Heart right ventricle (tissue), 16 donors: ENCODE results near the gene ZFYVE9. TPM values are rescaled to one million over a fixed set of nuclear protein-coding genes. Genes with fewer than 3 reads are reported as not detected.

Experiments used
- ATAC-seq, 8 donors: fragments of 200-7000 bp; cut with Tn5 transposase; one replicate each; pipeline ENCODE4 v1.9.1; 2020; ENCODE audit warnings: mild to moderate bottlenecking in 8 of 8, moderate library complexity in 8 of 8, moderate number of reproducible peaks in 1 of 8
- DNase-seq, 2 donors: peaks; one replicate each; pipeline ENCODE4 v3.0.0-alpha.2; 2020
- H3K27ac ChIP-seq, 10 donors: fragments of 200-600 bp; sonication (generic) in 2 of 10; one replicate each; pipeline versions ENCODE4 v1.5.0 to v1.8.0; 2020 to 2022; ENCODE audit warnings: mild to moderate bottlenecking in 3 of 10
- H3K27me3 ChIP-seq, 7 donors: fragments of 200-600 bp; one replicate each; pipeline ENCODE4 v1.8.0; 2021 to 2022; ENCODE audit warnings: mild to moderate bottlenecking in 2 of 7
- H3K36me3 ChIP-seq, 9 donors: fragments of 200-600 bp; sonication (generic) in 1 of 9; one replicate each; pipeline versions ENCODE4 v1.5.0 to v1.8.0; 2020 to 2022; ENCODE audit warnings: mild to moderate bottlenecking in 2 of 9
- H3K4me1 ChIP-seq, 9 donors: fragments of 200-600 bp; sonication (generic) in 1 of 9; one replicate each; pipeline versions ENCODE4 v1.5.0 to v1.8.0; 2020 to 2022; ENCODE audit warnings: mild to moderate bottlenecking in 4 of 9
- H3K4me3 ChIP-seq, 10 donors: fragments of 200-600 bp; sonication (generic) in 2 of 10; one replicate each; pipeline versions ENCODE4 v1.5.0 to v1.8.0; 2020 to 2022; ENCODE audit warnings: mild to moderate bottlenecking in 7 of 10, moderate library complexity in 2 of 10
- H3K9me3 ChIP-seq, 11 donors: fragments of 200-600 bp in 10 of 11; sonication (generic) in 2 of 11; one replicate each; pipeline versions ENCODE4 v1.5.0 to v1.8.0; 2013 to 2022; ENCODE audit warnings: mild to moderate bottlenecking in 2 of 11, control low read depth in 1 of 11, moderate library complexity in 1 of 11
- WGBS, 2 donors: extraction: QIAGEN DNeasy Blood & Tissue Kit; methylation state at CpG; one replicate each; pipeline ENCODE4 v1.1.7; 2013; ENCODE audit warnings: inconsistent platforms in 1 of 2; 5-methylcytosine and 5-hydroxymethylcytosine counted together
- intact Hi-C, 10 donors: fragments of 100-400 bp; cut with DNase I; formaldehyde crosslinking; loops; one replicate each; pipeline versions ENCODE4 v1.11.1 to v1.14.2; 2022
- polyA plus RNA-seq, 2 donors: library from polyadenylated mRNA; stranded (reverse); fragments of 200-250 nt; gene quantifications; one replicate each; pipeline ENCODE4 v1.2.3, GENCODE V29; 2013
- total RNA-seq, 10 donors: library from RNA; stranded (reverse); fragmentation: NEBNext Ultra II Directional in 3 of 10; extraction: Animal tissue kit (Norgen Biotek cat#: 25700) in 3 of 10; gene quantifications; one replicate each; pipeline versions ENCODE4 v1.2.1 to v1.2.4, GENCODE V29; 2021 to 2023
- TF ChIP-seq, protein P1 (sequence below), 9 donors: fragments of 200-600 bp; sonication (generic) in 2 of 9; IDR thresholded peaks; one replicate each; pipeline versions ENCODE4 v1.5.0 to v1.8.0; 2021 to 2022; ENCODE audit warnings: antibody characterized with exemption in 9 of 9, mild to moderate bottlenecking in 5 of 9, moderate library complexity in 1 of 9
- donor health status: Arrhythmogenic right ventricular cardiomyopathy.
- donor health status: ischemic (EF 13 %, LVEDD 7.1; RV severe dilation, severe dysfunction).
- donor health status: healthy with polysubstance abuse.
- donor health status: DM: no; HTN: yes; CAD: no.
- donor health status: DM: no; HTN: no; CAD: no.
- donor health status: ischemic (EF 25% LVEDD 6.9; RV normal size, moderate dysfunction).
- donor health status: ischemic (EF 25% LVEDD 5.7; RV mildly dilated, moderate dysfunction).
- donor health status: healthy.
- donor health status: DM: yes; HTN: yes; CAD: no.
- donor health status: Ischemic cardiomyopathy.
- donor health status: ischemic (EF 35%, LVEDD 5.7; RV mildly dilated, moderate dysfunction).
- donor health status: nonischemic (EF 11% LVEDD 7.7; RV severe dilation, severe dysfunction).
- donor health status: DM: yes; HTN: yes; CAD: no.
- donor health status: PGD.
- donor health status: ischemic (EF 29% LVEDD 5.4; RV normal size, mild dysfunction).
- donor health status: nonischemic (EF 23%, LVEDD 6.1; RV moderate dilation, normal function).

Gene ZFYVE9
- total and polyA plus RNA-seq, 12 donors, result 2.6 to 22.2 (median 15.6) TPM

DNA sequence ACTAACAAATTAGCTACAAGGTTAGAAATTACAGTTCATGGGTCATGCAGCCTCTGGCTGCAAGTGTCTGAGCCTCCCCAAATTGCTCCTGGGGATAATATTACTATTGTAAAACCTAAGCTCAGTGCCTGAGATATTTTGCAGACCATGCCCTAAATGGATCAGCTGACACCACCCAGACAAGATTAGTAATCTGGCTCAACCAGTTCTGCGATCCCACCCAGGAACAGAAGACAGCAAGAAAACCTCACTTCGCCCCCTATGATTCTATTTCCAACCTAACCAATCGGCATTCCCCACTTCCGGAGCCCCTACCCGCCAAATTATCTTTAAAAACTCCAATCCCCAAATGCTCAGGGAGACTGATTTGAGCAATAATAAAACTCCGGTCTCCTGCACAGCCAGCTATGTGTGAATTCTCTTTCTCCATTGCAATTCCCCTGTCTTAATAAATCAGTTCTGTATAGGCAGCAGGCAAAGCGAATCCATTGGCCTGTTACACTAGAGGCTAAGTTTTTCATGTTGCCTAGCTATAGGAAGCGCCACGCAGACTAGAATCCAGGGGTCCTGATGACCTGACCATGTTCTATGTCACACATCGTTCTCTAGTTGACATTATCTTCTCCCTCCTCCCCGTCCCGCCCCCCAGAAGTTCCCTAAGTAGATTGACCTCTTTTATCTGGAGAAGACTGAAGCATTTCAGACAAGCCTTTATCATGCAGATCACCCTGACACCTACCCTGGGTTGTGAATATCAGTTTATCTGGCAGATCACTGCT, 22.4 kb upstream of the ZFYVE9 start:
- no peak overlapping the region for H3K27ac ChIP-seq
- TF ChIP-seq, protein P1, sequence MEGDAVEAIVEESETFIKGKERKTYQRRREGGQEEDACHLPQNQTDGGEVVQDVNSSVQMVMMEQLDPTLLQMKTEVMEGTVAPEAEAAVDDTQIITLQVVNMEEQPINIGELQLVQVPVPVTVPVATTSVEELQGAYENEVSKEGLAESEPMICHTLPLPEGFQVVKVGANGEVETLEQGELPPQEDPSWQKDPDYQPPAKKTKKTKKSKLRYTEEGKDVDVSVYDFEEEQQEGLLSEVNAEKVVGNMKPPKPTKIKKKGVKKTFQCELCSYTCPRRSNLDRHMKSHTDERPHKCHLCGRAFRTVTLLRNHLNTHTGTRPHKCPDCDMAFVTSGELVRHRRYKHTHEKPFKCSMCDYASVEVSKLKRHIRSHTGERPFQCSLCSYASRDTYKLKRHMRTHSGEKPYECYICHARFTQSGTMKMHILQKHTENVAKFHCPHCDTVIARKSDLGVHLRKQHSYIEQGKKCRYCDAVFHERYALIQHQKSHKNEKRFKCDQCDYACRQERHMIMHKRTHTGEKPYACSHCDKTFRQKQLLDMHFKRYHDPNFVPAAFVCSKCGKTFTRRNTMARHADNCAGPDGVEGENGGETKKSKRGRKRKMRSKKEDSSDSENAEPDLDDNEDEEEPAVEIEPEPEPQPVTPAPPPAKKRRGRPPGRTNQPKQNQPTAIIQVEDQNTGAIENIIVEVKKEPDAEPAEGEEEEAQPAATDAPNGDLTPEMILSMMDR (IDR thresholded peaks at IDR 0.05), result no peak
- H3K27me3 ChIP-seq, result peaks cover 0 to 7% (median 0%) of the 10 kb centered on the region in 7 donors
- intact Hi-C loops, result loop anchor here in 3 of 10 donors (10.0 kb wide), 1 partner anchor 565 kb away; no protein-coding TSS in a partner anchor
- no peak for DNase-seq
- H3K4me1 ChIP-seq, result no peaks in the 10 kb centered on the region
- H3K4me3 ChIP-seq, result no peak overlapping the region
- WGBS, 2 donors, result 54 to 59% methylated on average over 12 of the region's 12 CpGs
- H3K9me3 ChIP-seq, result no peaks in the 10 kb centered on the region
- no peaks in the 10 kb centered on the region for H3K36me3 ChIP-seq
- no peak for ATAC-seq

DNA sequence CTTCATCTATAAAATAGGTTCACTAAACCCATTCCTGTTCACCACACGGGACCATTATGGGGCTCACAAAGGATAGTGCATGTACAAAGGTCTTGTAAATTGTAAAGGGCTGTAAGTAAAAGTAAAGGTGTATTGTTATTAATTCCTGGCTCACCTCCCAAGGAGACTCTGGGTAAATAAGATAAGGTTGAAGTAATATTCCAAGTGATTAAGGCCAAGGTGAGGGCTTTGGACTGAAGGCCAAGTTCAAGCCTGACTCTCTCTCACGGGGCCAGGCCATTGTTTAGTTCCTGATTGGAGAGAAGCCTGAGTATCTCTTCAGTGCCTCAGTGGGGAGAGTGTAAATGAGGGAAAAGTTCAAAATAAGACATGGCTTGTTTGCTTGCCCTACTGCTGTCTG, 19.5 kb upstream of the ZFYVE9 start:
- no peak overlapping the region for H3K27ac ChIP-seq
- ATAC-seq (no peak), DNase-seq (no peak)
- peaks cover 0 to 21% (median 0%) of the 10 kb centered on the region in 7 donors for H3K27me3 ChIP-seq
- H3K4me3 ChIP-seq, result no peak overlapping the region
- peaks cover 0 to 2% (median 0%) of the 10 kb centered on the region in 9 donors for H3K4me1 ChIP-seq
- TF ChIP-seq, protein P1 (IDR thresholded peaks at IDR 0.05), result no peak
- H3K36me3 ChIP-seq, result no peaks in the 10 kb centered on the region
- intact Hi-C loops, result loop anchor here in 3 of 10 donors (10.0 kb wide), 1 partner anchor 562 kb away; no protein-coding TSS in a partner anchor
- whole genome bisulfite sequencing, 2 donors, result 66 to 72% methylated on average over 2 of the region's 2 CpGs
- no peaks in the 10 kb centered on the region for H3K9me3 ChIP-seq

DNA sequence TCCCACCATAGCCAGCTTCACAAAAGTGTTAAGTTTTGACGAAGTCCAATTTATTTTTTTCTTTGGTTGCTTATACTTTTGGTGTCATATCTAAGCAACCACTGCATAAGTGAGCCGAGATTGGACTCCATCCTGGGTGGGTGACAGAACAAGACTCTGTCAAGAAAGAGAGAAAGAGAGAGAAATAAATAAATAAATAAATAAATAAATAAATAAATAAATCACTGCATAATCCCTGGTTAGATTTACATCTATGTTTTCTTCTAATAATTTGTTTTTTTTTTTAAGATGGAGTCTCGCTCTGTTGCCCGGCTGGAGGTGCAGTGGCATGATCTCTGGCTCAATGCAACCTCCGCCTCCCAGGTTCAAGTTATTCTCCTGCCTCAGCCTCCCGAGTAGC, 18.3 kb upstream of the ZFYVE9 start:
- Histone ChIP-seq H3K27me3 (peaks cover 0 to 24% (median 0%) of the 10 kb centered on the region in 7 donors), H3K27ac (no peak overlapping the region), H3K36me3 (no peaks in the 10 kb centered on the region), H3K4me1 (peaks cover 0 to 5% (median 0%) of the 10 kb centered on the region in 9 donors), H3K4me3 (no peak overlapping the region), H3K9me3 (no peaks in the 10 kb centered on the region)
- WGBS, 2 donors, result 93 to 96% methylated on average over 6 of the region's 6 CpGs
- TF ChIP-seq, protein P1 (IDR thresholded peaks at IDR 0.05), result no peak
- intact Hi-C loops, result loop anchor here in 3 of 10 donors (10.0 kb wide), 1 partner anchor 561 kb away; no protein-coding TSS in a partner anchor
- no peak for DNase-seq
- ATAC-seq, result no peak

DNA sequence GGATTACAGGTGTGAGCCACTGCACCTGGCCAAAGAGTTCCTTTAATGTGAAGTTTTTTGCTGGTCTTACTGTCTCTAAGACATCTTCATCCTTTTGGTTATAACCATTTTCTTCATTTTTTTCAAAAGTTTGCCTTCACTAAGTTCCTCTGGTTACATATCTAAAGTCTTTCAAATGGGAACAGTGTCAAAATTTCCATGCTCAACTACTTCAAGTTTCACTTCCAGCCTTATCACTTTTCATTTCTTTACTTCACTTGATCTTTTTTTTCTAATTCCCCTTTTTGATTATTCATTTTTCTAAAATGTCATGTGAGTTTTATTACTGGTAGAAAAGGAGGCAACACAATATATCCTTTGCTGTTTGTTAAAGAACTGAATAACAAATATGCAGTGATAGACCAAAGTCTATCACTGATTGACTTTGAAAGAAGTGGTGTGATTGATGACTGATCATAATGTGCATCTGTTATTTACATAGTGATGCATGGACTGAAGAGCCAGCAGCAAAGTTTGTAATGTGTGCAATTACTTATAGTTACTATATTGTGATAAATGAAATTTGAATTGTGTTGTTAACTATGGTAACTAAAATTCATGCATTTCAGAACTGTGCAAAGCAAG, 16.0 kb upstream of the ZFYVE9 start:
- Histone ChIP-seq H3K9me3 (peaks cover 0 to 2% (median 0%) of the 10 kb centered on the region in 11 donors), H3K4me1 (peaks cover 0 to 5% (median 0%) of the 10 kb centered on the region in 9 donors), H3K36me3 (no peaks in the 10 kb centered on the region), H3K27me3 (peaks cover 0 to 24% (median 0%) of the 10 kb centered on the region in 7 donors), H3K27ac (no peak overlapping the region), H3K4me3 (no peak overlapping the region)
- TF ChIP-seq, protein P1 (IDR thresholded peaks at IDR 0.05), result no peak
- intact Hi-C loops, result loop anchor here in 9 of 10 donors (2.0 to 10.0 kb wide), 5 partner anchors 166 to 561 kb away; no protein-coding TSS in a partner anchor
- ATAC-seq (no peak), DNase-seq (no peak)
